NCI-H2029 (cell line): ENCODE measurements around the gene AIRE.

Experiments
- DNase-seq: peaks from one replicate; lab custom pipeline; 2025; lab: John Stamatoyannopoulos, UW

AIRE gene

DNA sequence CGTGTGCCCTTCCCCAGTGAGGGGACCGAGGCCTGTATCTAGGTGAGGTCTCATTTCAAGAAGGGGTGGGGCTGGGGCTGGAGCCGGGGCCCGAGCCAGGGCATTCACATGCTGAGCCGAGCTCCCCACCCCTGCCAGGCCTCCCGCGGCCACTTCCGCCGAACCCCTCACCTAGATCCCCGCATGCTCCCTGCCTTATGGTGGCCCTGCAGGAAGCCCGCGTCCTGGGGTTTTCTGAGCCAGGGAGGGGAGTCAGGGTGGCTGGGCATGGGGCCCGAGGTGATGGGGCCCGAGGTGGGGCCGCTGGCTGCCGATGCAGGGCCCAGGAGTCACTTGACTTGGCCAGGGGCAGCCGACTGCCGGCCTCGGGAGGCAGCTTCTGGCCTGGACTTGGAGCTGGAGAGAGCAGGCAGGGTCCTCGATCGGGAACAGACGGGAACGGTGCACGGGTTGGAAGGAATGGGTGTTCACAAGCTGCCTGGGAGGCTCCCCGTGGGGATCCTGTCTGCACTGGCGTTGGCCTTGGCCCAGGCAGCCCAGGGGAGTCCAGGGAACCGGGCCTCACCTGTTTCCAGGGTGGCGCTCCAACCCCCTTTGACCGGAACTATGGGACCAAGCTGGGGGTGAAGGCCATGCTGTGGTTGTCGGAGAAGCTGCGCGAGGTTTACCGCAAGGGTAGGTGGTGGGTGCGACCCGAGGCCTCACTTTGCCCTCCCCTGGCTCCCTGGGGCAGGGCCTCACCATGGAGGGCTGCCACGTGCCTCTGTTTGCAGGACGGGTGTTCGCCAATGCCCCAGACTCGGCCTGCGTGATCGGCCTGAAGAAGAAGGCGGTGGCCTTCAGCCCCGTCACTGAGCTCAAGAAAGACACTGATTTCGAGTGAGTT lies 40.0 kb downstream of the AIRE start:
- no peak for DNase-seq

- no peak for DNase-seq
Observed at GRCh38 chr21:44326272-44326647, 40.6 kb downstream of the AIRE start.

DNA sequence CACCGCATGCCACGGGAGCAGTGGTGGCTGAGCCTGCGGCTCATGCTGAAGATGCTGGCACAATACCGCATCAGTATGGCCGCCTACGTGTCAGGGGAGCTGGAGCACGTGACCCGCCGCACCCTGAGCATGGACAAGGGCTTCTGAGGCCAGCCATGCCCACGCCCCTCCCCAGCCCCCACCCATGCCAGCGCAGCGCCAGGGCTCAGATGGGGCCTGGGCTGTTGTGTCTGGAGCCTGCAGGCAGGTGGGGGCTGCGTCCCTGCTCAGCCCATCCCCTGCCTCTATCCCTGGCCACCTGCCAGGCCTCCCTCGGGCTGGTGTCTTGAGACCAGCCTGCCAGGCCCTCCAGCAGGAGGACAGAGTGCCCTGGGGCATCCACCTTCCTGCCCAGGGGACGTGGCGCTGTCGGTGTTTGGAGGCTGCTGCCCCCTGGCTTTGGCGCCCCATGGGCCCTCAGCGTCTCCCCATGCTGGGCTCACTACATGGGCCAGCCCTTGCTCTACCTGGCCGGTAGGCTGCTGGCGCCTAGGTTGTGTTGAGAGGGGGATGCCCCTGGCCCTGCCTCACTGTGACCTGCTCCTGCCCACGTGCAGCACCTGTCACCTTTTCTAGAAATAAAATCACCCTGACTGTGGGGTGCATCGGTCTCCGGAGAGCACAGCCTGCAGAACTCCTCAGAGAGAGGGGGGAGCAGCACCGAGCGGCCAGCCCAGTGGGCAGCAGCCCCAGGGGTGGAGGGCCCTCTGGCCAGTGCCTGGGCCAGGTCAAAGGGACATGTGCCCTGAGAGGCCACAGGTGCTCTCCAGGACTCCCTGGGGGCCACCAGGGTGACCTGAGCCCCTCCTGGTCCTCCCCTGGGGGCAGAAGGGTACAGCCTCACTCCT lies 41.3 kb downstream of the AIRE start:
- DNase-seq = no peak

GRCh38 chr21:44327603-44327974 lies 41.9 kb downstream of the AIRE start:
- DNase-seq = no peak

DNA sequence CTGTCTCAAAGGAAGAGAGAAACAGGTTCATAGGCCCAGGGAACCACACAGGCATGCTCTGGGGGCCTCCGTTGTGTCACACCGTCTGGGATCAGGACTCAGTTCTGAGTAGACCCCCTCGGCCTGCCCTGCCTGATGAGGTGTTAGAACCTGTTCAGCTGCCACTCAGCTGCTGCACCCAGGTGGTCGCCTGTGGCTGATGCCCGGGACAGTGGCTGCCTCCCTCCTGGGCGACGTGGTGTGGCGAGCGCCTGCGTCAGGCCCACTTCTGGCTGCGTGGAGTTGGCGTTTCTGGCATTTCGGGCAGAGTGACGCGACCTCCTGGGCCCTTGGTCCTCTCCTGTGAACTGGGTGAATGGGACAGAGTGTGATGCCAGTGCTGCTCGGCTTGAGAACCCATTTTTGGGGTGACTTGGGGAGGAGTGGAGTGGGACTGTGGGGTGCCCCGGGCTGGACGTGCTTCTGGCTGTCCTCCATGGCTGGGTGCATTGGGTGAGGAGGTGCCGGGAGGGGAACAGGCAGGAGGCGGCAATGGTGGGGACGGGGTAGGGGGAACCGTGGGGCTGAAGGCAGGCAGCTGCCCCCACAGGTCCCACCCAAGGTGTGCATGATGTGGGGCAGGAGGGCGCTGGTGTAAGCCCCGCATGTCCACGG lies 42.7 kb downstream of the AIRE start:
- DNase-seq = no peak

DNA sequence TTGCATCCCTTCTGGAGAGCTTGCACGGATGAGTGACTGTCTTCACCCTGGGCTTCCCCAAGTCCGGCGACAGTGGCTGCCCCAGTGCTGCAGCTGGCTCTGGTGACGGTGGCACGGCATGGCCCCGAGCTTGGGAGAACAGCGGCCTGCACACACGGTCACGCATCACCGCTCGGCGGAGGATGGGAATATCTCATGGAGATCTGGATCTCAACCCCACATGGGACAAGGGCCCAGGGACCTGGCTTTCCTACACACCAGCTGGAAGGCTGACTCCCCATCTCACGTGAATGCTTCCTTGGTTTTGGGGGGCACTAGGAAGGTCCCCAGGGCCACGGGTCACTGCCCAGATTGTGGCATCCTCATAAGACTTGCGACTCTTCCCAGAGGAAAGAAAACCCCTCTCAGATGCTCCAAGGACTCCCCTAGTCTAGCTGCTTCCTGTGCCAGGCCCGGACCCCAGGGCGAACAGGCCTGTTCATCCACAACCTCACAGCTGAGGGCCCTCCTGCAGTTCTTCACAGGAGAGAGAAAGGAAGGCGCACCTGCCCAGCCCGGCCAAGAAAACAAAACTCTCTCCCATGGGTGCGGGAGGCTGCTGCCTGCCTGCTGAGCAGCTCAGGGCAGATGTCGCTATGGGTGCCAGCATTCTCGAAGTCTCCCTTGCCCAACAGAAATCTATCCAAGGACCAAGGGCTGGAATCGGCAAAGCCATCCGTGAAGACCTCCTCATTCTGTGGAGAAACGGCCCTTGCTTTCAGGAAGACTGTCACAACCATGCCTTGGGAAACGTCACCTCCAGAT lies 43.6 kb downstream of the AIRE start:
- peak; percentile 12 for DNase-seq

DNA sequence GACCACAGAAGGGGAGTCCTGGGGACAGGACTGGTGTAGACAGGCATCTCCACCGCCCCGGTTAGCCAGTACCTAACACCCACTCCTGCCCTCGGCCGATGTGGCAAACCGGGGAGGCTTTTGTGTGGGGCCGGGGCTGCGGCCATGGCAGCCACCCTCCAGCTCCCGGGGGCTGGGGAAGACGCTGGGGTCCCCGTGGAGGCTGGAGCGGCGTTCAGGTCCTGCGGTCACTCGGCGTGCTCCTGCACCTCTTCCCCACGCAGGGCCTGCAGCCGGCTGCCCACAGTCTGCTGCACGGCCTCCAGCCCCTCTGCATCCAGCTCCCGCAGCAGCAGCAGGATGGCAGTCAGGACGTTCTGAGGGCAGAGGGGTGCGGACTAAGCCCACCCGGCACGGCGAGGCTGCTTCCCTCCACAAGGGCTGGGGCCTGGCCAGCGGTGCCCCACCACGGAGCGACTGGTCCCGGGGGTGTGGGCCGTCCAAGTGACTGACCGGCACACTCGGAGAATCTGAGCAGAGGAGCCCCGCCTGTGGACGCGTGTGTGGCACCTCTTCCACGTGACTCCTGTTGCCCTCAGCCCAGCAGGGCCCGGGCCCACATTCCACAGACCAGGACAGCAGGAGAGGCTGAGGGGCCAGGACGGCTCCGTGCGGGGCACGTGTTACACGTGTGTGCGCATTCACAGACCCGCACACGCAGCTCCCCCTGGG lies 44.5 kb downstream of the AIRE start:
- no peak for DNase-seq

GRCh38 chr21:44330698-44331097 lies 45.0 kb downstream of the AIRE start:
- DNase-seq = no peak

DNA sequence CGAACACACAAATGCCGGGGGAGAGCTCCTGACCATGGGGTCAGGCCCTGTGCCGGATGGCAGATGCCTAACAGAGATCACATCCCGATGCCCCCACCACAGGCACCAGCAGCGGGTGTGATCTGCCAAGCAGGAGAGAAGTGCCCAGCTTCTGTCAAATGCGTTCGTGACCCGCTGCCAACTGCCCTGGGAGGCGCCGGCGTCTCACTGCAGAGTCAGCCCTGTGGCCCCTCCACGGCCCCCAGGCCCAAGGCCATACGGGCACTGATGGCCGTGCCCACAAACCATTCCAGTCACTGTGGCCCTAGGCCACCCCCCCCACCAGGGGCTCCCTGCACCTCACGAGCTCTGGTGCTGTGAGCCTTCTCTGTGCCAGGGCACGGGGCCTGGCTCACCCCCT lies 45.5 kb downstream of the AIRE start:
- DNase-seq = no peak

DNA sequence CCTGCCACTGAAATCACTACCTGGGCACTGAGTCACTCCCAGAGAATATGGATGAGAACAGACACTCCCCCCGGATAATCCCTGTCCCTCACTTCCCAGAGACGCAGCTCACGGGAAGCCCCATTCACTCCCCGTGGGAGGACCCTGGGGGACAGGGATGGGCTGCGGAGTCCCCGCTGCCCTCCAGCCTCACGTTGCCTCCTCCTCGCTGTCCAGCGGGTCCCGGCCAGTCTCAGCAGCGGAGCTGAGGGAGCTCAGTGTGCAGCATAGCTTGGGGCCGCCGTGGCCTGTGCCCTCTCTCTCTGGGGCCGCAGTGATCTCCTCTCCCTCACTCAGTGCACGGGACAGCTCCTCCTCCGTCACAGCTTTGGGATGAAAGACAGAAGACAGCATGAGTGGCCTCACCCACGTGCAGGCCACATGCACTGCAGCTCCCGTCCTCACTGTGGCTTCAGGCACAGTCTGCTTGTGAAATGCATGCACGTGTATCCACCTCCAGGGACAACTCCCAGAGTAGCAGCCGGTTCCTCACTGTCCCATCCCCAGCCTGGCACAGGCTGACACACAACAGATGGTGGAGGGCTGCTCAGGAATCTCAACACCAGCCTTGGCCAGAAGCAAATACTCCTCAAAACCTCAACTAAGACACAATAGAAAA lies 46.1 kb downstream of the AIRE start:
- no peak for DNase-seq

DNA sequence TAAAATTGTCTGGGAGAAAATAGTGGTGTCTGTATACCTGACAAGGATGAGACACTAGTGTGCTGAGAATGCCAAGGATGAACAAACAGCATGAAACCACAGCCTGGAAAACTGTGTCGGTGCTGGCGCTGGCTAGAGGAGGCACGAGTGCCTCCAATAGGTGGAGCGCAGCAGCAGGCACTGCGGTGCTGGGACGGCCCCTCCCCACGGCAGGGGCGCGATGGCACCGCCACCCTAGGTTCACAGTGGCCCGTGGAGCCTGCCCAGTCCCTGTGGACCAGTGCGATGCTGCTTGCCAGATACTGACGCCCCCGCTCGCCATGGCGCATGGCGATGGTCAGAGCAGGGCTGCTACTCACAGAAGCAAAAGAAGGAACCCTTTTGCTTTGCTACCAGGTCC lies 46.7 kb downstream of the AIRE start:
- DNase-seq = no peak

- no peak for DNase-seq
Observed at GRCh38 chr21:44332965-44333364, 47.3 kb downstream of the AIRE start.

- DNase-seq = no peak
Observed at GRCh38 chr21:44333509-44334328, 48.0 kb downstream of the AIRE start.

GRCh38 chr21:44334329-44335030 lies 48.8 kb downstream of the AIRE start:
- DNase-seq = peak; percentile 31

- no peak for DNase-seq
Observed at GRCh38 chr21:44335266-44336059, 49.8 kb downstream of the AIRE start.

DNA sequence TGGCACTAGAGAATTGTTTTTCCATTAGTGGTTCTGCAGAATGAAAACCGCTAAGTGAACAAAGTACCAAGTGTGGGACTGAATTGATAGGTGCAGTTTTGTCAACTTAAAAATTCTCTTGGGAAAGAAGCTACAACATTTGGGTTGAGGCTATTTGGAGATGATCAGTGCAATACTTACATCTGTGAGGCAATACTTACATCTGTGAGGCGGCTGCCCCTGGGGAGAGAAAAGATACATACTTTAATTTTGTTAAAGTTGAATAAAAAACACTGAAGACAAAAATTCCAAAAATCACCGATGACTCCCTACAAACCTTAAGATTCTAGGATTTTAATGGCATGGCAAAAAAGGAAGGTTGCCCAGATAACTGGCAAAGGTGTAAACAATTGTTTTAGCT lies 51.8 kb downstream of the AIRE start:
- no peak for DNase-seq

DNA sequence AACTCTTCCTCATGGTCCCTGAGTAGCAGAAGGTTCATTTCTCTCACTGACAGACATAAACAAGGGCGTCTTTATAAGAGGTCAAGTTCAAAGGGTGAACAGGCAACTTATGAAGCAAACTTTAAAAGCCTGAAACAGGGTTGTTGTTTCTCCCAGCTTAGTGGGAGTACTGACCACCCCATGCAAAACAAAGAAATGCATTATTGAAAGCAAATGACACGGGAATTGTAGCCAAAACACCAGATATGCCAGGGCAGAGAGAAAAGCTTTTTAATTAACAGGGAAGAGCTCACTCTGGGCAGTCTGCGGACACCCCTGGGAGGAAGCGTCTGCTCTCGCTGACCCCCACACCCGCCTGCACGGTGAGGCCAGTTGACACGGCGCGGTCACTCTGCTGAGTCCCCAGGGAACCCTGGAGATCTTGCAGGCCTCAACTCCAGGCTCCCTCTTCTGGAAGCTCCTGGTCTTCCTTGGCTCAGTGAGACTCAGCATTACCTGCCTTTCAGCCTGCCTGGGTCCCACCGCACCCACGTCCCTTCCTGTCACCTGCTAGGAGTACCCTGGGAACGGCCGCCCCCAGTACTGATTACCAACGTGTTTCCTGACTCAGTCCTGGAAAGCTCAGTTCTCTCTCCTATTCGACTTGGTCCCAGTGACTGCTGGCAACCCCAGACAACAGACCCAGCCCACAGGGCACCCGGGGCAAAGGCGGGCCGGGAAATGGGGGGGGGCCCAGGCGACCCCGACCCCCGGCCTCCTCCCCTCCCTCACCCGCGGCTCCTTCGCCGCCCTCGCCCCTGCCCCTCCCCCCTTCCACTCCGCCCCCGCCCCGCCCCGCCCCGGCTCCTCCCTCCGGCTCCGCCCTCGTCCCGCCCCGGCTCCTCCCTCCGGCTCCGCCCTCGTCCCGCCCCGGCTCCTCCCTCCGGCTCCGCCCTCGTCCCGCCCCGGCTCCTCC lies 52.5 kb downstream of the AIRE start:
- DNase-seq = no peak
